CD4-positive, alpha-beta T cell treated with Interferon alpha-2 for 1 hour (primary cell): ENCODE measurements around the gene SHROOM2.

Experiments
- DNase-seq, 2 donors: peaks; one replicate each; pipeline ENCODE4 v3.0.0-alpha.2; 2020 to 2022

SHROOM2 gene

DNA sequence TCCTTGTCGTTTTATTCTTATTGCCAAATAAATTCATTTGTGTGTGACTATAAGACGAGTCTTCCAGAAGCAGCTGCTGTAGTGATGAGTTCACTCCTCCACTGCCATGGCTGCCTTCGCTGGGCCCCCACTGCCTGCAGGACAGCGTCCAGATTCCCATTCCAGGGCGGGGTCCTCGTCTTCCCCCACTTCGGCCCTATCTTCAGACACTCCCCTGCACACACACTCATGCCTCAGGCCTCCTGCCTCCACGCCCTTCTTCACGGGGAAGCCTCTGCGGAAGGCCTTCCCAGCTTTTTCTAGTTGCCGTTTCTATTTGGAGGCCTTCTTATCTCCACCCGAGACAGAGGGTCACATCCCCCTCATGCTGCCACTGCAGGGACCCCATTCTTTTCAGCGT lies 80.4 kb downstream of the SHROOM2 start:
- DNase-seq: no peak

DNA sequence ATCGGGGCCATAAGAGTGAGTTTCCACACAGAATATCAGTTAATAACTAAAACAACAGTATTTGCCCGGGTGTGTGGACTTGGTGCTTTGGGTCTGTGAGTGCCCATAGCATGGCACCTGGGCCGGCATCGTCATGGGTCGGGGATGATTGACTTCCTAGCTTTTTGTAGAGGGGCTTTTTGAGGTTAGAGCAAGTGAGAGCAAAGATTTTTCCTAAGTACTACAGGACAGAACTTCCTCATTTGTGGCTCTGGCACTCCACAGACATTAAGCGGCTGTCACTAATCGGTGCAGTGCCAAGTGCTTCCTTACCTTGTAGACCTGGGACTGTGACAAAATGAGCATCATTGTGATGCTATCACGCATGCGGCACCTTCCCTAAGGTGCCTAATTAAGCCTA lies 81.0 kb downstream of the SHROOM2 start:
- DNase-seq: no peak

DNA sequence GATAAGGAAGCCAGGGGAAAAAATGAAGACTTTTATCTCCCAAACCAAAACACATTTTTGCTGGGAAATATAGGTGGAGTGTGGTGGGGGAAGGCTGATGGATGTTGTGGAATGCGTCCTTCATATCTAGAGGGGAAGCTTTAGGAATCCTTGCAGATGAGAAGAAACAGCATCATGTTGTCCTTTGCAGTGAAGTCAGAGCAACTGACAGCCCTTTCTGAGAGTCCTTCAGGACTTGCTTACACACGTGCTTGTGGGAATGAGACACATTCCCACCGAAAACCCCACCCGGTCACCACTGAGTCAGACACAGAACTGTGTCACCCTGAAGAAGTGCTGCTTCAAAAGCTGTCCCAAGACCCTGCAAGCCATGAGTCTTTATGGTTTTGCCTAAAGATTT lies 81.5 kb downstream of the SHROOM2 start:
- DNase-seq: no peak

DNA sequence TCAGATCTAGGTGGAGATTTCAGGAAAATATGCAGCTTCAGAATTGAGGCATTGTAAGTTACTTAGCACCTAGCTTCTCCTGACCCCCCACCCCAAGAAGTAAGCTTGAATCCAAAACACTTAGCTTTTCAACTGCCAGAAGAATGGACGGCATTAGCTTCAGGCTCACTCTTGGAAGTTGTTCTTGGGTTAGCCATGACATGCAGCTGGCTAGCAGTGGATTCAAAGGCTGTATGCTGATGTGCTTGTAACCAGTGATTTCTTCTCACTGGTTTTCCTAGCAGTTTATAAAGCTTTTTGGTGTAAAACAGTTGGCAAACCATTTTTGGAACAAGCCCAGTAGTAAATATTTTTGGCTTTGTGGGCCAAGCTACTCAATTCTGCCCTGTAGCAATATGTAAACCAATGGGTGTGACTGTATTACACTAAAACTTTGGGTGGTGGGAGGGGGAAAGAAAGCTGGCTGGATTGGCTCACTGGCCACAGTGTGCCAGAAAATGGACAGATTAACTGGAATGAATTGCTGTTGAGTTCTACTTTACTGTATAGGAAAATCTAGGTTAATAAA lies 85.6 kb downstream of the SHROOM2 start:
- DNase-seq: no peak

DNA sequence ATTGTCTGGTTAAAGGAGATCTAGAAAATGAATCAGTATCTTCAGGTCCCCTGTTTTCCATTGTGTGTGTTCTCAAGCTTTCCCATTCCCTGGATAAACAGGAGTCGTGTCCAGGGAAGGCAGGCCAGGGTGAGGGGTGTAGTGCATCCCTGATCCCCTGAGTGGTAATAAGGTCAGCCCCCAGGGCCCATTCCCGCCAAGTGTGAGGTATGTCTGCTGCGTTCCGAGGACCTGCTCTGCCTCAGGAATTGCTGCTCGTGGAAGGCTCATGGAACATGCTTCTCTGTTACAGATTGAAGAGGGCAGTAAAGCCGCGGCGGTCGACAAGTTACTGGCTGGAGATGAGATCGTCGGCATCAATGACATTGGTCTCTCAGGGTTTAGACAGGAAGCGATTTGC lies 87.1 kb downstream of the SHROOM2 start:
- DNase-seq: no peak

DNA sequence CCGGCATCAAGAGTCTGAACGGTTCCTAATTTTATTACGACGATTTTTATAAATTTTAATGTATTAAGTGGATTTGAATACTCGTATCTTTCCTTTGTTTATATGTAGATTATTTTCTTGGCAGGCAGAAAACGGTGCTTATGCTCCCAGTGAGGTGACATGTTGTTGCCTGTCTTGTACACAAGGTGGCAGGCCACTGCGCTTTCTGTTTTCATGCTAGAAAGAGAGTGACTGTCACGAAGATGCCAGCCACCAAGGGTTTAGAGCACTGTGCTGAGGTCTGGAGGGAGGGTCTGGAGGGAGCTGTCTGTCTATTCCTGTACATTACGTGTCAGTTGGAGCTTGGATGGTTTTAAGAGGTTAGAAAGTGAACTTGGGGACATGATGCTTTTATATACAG lies 87.7 kb downstream of the SHROOM2 start:
- DNase-seq: peak; percentile 26 to 46

DNA sequence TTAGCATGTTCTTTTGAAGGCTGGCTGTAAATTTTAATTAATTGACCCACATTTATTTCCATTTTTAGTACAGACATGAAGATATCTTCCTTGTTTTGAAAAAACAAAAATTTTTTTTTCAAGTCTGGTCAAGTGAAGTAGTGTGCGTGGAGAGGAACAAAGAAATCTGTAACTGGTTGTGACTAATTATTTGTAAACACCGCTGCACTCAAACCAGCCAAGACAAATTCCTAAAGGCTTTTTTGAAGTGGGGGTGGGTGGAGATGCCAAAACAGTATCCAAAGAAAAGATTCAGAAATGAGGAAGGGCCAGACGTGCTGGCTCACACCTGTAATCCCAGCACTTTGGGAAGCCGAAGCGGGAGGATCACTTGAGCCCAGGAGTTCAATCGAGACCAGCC lies 88.3 kb downstream of the SHROOM2 start:
- DNase-seq: no peak

DNA sequence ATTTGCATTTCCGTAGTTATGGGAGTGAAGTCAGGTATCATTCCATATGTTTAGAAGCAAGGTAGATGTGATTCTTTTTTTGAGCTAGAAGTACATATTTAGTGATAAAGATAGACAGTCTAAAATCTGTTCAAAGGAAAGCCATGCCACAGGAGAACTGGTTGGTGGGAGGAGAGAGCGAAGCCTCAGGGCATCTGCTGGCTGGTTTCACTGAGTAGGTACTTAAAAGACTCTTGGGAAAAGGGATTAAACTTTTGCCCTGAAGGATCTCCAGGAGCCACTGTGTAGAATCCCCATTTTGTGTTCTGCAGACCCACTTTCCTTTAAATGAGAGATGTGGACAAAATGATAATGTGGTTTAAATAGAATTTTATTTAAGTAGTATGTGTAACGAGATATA lies 89.6 kb downstream of the SHROOM2 start:
- DNase-seq: no peak

DNA sequence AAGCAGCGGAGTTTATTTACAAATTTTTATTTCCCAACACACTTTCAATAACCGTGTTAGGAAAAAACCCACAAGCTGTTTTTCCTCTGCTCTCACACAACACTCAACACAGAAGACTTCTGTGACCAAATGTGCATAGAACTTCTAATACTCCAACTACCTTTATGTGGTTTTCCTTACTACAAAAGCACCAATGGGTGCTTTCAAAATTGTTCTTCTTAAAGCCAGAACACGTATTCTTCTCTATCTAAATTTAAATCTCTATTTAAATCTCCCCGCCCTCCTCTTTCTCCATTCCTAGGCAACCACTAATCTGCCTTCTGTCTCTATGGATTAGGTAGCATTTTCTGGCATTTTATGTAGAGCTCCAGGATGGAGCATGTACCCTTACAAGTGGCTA lies 90.0 kb downstream of the SHROOM2 start:
- DNase-seq: no peak

DNA sequence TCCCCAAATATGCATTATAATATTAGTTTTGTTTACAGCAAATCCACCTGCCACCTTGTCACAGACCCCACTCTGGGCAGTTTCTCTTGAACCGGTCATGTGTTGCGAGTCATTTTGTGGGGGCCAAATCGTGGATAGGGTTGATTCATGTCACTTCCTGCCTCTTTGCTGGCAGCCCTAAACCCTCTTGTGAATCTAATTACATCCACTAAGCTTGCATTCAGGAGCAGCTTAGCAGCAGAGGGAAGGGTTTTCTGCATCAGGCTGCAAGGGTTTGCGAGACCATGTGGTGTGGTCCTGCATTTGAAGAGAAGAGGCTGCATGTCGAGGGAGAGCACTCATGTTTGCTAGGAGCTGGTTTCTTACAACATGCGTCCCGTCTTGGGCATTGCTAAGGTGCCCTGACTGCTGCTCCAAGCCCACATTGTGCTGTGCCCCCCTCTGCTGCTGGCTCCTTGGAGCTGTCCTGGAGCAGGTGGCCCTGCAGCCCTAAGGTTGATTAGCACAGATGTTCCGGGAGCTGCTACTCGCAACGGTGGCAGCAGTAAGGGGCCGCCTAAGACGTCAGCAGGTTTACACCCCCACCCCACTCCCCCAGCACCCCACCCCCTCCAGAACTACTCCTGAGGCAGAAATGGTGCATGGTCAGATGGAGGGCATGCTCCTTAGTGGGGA lies 92.1 kb downstream of the SHROOM2 start:
- DNase-seq: no peak

DNA sequence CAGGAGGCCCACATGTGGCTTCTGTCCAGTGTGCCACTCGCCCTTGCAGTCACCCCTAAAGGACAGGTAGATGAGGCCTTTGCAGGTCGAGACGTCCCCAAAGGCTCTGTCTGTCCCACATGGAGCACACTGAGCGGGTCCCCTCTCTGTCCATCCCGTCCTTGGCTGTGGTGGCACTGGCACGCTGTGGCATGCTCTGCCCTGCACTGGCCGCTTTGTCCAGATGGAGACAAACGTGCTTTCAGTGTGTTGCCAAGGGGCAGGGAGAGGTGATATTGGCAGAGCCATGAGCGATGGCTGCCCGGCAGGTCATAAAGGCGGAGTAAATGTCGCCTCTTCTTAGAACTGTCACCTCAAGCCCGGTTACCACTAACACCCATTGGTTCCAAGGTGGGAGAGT lies 94.0 kb downstream of the SHROOM2 start:
- DNase-seq: no peak

DNA sequence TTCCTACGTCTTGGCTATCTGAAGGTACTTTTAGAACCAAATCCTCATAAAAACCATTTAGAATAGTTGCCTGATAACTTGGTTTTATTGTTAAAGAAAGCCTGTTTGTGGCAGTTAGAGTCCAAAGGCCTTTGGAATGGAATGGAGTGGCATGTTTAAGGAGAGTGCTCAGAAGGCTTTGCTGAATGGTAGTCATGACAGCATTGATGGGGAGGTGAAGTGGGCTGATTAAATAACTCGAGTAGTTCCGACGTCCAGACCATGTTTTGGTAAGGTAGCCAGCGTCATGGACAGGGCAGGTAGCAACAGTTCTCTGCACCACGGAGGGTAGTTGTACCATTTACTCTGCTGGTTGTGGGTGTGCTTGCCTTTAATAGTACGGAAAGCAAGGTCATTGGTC lies 94.6 kb downstream of the SHROOM2 start:
- no peak for DNase-seq

DNA sequence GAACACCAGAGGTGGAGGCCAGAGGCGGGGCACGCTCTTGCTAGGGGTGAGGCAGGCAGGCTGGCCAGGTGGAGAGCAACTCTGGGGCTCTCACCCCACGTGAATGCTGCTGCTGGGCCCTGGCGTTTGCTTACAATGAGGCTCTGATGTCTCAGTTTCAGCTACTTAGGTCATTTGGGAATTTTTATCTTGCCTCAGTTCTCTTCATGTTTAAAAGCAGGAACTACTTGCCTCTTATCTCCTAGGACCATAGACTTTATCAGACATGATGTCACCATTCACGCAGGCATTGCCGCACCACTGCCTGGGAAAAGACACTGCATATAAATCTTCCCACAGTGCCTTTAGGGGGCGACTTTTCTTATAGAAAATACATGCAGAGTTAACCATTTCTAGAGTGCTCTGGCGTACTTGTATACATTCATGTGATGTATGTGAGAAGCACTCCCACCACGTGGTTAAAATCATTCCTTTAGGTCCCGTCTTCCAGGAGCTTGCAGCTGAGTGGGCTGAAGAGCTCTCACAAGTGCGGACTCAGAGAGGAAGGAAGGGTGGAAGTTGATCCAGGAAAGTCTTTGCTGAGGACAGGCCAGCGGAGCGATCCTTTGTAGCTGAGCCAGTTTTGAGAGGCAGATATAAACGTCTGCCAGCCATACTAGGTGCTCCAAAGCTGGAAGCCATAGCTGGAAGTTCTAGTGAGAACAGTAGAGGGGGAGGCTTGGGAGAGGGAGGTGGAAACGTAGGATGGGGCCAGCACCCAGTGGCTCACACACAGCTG lies 96.6 kb downstream of the SHROOM2 start:
- DNase-seq: no peak

DNA sequence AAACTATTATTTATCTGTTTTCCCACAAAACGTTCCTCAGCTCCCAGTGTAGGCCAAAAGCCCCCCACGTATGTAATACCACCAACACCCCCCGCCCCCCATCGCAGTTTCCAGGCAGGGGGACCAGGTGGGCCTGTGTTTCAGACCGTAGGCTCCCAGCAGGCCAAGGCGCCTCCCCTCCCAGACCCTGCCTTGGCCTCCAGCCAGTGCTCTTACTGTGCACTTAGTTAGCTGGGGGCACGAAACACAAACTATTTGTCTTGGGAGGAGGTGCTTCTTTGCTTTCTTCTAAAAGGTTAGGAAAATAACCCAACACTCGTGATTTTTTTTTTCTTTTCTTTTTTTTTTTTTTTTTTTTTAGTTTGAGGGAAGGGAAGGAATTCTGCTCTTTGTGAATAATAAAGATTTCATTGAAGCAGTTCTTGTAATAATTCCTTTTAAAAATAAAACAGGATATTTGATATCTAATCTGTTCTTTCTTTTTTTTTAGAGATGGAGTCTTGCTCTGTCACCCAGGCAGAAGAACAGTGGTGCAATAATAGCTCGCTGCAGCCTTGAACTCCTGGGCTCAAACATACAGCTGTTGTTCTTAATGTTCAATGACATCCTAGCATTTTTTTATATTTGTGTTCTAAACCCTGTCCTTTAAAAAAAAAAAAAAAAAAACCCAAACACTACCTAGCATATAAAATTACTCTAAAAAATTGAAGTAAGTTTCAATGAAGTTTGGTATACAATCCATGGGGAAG lies 98.0 kb downstream of the SHROOM2 start:
- no peak for DNase-seq

DNA sequence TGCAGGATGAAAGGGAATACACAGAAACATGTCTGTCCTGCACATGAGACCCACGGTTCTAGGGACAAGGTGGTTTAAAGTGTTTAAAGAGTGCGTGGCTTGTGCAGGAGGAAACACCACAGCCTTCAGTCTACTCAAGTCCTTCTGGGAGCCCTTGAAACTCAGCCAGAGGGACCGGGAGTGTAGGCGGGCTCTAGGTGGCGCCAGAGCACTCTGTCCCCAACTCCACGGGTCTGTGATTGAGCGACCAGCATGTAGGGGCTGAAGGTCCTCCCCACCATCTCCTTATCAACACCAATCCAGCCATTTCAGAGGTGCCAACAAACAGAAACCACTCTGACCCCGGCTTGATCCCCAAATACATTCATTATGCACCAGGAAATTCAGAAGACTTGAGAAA lies 98.9 kb downstream of the SHROOM2 start:
- DNase-seq: peak; percentile 45 to 46

DNA sequence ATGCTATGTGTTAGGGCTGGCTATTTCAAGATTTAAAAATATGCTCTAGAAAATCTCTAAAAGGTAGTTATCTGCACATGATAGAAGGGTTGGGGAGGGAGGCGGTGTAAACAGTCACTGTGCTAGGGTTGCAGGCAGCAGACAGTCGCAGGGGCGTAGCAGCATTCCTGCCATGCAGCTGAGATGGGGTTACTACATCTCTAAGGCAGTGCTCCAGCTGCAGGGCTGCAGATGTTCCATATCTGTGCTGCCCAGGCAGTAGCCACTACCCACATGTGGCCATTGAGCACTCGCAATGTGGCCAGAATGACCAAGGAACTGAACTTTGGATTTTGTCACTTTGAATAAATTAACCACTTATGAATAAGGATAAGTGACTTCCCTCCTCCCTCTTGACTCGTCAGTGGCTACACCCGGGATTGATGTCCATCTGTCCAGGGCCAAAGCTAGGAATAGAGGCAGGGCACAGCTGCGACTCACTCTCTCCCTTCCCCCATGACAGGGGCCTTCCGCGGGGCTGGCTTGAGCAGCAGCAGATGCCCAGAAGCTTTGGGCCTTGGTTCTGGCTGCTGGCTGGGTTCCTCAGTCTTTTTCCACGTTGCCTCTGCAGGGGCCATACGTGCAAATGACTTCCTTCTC lies 101.5 kb downstream of the SHROOM2 start:
- no peak for DNase-seq

DNA sequence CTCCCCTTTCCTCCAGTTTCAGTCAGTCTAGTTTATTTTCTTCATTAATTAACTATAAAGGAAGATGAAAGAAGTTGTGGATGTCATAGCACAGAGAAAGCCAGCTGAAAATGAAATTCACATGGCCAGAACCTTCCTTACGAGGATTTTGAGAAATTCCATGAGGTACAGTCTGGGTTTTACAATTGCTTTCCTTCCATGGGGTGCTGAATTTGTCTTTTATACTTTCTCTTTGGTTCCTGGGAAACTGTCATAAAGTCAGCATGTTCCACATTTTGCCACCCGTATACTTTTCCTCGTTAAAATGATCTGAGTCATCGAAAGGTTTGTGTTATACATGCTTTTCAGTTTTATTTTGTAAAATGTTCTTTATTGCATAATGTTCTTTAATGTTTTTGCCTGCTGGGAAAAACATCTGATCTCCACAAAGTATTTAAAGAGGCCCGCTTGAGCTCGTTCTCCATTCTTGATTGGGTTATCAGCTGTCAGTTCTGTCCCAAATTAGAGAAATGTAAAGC lies 102.8 kb downstream of the SHROOM2 start:
- DNase-seq: no peak

DNA sequence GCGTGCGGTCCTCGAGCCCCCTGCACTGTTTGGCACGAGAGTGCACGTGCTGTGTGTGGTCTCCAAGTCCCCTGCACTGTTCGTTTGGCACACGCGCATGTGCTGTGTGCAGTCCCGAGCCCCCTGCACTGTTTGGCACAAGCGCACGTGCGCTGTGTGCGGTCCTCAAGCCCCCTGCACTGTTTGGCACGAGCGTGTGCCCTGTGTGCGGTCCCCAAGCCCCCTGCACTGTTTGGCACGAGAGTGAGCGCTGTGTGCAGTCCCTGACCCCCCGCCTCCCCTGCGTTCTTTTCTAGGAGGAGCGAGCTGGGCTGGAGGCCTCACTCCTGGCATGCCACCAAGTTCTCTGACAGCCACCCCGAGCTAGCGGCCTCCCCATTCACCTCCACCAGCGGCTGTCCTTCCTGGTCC lies 104.5 kb downstream of the SHROOM2 start:
- DNase-seq: no peak

DNA sequence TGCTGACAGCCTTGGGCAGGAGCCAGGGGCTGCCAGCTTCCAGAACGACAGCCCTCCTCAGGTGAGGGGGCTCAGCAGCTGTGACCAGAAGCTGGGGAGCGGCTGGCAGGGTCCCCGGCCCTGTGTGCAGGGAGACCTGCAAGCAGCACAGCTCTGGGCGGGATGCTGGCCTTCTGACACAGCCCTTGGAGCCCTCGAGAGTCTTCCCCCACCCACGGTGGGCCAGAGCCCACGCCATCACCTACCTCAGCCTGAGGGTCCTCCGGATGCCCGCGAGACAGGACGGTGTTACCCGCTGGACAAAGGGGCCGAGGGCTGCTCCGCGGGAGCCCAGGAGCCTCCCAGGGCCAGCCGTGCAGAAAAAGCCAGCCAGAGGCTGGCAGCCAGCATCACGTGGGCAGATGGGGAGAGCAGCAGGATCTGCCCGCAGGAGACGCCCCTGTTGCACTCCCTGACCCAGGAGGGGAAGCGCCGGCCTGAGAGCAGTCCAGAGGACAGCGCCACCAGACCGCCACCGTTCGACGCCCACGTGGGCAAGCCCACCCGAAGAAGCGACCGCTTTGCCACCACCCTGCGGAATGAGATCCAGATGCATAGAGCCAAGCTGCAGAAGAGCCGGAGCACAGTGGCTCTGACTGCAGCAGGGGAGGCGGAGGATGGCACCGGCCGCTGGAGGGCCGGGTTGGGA lies 109.1 kb downstream of the SHROOM2 start:
- no peak for DNase-seq

DNA sequence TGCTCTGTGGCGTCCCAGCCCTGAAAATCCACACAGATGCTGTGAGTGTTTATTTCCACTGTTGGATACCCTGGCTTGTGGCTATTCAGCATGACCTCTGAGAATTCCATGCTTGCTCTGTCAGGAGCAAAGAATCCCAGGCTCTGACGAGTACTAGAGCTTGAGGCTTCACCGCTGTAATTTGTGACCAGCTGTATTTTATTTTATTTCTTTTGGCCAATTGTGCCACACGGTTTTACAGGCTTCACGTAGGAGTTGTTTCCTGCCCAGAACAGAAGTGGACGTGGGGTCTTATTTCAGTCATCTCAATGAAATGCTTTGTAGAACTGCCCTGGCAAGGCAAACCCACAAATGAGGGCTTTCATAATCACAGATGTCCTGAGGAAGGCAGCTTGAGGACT lies 111.5 kb downstream of the SHROOM2 start:
- DNase-seq: no peak

DNA sequence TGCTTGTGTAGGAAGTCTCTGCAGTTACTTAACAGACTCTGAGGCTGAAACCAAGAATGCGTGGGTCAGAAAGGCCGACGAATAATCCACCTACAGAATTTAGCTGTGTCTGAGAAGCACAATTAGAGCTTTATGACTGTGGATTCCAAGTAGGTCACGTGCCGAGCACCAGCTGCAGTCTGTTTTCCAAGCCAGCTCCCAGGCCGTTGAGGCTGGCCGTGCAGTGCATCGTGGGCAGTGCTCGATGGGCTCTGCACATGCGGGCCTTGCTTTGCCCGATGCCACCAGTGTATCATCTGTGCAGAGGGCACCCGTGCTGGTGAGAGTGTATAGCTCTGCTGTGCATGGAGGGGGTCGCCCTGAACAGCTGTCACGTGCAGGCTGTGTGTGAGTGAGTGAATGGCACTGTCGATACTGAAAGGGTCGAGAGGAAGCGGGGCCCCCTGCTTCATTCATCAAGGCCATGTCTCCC lies 113.4 kb downstream of the SHROOM2 start:
- DNase-seq: no peak

DNA sequence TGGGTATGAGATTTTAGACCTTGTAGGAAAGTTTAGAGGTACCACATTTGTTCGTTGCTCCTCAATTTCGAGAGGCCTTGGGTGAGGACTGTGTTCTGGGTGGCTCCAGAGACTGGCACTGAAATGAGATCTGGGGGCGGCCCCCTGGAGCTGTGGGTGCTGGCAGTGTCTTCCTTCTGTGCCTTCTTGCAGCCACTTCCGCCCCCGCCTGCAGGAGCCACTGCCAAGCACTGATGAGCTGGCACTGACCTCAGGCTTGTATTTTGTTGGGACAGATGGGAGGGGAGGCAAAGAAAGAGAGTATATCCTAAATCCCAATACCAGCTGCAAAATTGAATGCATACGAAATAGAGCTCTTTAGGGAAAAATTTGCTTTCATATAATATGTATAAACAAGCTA lies 116.4 kb downstream of the SHROOM2 start:
- no peak for DNase-seq
